Measurements from ENCODE around the gene IGIP.

The IGIP gene

DNA sequence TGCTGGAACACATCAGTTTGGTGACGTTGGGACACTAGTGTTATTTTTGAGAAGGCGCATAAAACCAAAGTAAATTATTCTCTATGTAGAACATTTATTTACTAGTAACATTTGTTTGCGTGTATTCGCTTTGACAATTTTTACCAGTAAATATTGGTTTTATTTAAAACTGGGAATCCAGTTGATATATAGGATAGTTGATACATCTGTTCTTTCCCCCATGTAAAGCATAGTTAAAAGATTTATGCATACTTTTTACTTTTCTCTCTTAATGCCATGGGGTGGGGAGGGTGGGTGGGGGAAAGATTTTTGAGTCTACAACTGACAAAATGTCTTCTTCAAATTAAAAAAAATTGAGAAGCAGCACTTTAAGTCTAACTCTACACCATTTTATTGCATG, at the start of gene IGIP:
TSS of gene IGIP (plus strand) at position 301 of the 400 bp plus-strand sequence. CDS start 2,540 bp downstream, outside the sequence.
- in situ Hi-C loops (cut with MboI; ENCODE audit: low sequenced_read_pairs), result no loop called here

- in situ Hi-C loops (cut with MboI; ENCODE audit: low sequenced_read_pairs), result no loop called here
Measured at GRCh38 chr5:140076142-140076541, 49.6 kb upstream of the IGIP start.

GRCh38 chr5:140076788-140077187, 48.9 kb upstream of the IGIP start:
- in situ Hi-C loops (cut with MboI; ENCODE audit: low sequenced_read_pairs), result no loop called here

- in situ Hi-C loops (cut with MboI; ENCODE audit: low sequenced_read_pairs), result no loop called here
Measured at GRCh38 chr5:140083120-140083519, 42.6 kb upstream of the IGIP start.

DNA sequence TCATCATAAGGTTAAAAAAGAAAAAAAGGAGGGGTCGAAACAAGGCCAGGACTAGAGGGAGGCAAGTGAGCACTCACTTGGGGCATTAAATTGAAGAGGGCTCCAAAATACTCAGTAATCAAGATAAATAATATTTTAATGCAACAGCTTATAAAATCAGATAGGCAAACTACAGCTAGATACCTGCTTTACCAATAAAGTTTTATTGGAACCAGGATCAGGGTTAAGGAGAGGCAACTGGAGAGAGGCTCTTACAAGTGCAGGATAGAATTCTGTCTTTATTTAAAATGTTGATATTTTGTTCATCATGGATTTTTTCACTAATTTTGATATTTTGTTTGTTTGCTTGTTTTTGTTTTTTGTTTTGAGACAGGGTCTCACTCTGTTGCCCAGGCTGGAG, 42.1 kb upstream of the IGIP start:
- in situ Hi-C loops (cut with MboI; ENCODE audit: low sequenced_read_pairs), result no loop called here

GRCh38 chr5:140084541-140084940, 41.2 kb upstream of the IGIP start:
- in situ Hi-C loops (cut with MboI; ENCODE audit: low sequenced_read_pairs), result no loop called here

GRCh38 chr5:140090251-140090650, 35.5 kb upstream of the IGIP start:
- in situ Hi-C loops (cut with MboI; ENCODE audit: low sequenced_read_pairs), result no loop called here

DNA sequence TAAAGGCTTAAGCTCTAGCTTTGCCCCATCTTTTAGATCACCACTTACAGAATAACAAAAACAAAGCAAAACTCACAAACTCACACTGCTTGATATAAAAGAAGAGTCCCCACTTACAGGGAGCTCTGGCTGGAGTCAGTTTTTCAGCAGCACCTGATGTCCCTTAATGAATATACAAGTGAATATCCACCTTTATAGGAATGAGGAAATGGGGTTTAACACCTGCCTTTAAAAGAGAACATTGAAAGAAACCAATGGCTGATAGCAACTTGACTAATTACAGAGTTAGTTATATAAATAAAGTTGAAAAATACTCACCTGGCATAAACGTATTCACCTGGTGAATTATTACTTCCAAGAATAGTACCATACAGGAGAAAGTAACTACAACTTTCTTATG, 32.6 kb upstream of the IGIP start:
- in situ Hi-C loops (cut with MboI; ENCODE audit: low sequenced_read_pairs), result no loop called here

DNA sequence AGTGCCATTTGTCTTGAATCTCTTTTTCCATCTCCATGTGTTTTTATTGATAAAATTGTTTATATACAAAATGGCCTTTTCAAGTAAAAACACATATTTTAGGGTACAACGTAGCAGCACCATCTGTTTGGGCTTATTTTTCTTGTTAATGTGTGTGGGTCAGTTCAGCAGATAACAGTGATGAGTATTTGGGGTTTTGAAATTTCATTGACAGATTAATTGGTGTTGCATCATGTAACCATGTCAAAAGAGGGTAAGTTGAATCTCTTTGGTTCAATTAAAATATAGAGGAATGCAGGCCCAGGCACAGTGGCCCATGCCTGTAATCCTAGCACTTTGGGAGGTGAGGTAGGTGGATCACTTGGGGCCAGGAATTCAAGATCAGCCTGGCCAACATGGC, 31.9 kb upstream of the IGIP start:
- in situ Hi-C loops (cut with MboI; ENCODE audit: low sequenced_read_pairs), result no loop called here

DNA sequence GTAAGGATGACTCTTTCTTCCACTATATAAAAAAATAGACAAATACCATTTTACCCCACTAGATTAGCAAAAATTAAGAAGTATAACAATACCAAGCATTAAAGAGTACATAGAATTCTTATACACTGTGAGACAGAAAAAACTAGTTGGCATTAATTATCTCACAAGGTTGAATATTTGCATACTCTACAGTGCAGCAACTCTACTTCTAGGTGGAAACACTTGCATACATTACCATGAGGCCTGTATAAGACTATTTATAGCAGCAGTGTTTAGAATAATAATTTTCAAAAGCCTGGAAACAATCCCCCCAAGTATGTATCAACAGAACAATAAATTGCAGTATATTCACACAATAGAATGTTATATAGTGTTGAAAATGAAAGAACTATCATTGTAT, 30.8 kb upstream of the IGIP start:
- in situ Hi-C loops (cut with MboI; ENCODE audit: low sequenced_read_pairs), result no loop called here

GRCh38 chr5:140101179-140101578, 24.6 kb upstream of the IGIP start:
- in situ Hi-C loops (cut with MboI; ENCODE audit: low sequenced_read_pairs), result no loop called here

GRCh38 chr5:140103154-140103553, 22.6 kb upstream of the IGIP start:
- in situ Hi-C loops (cut with MboI; ENCODE audit: low sequenced_read_pairs), result no loop called here

- in situ Hi-C loops (cut with MboI; ENCODE audit: low sequenced_read_pairs), result no loop called here
Measured at GRCh38 chr5:140104100-140104499, 21.6 kb upstream of the IGIP start.

- in situ Hi-C loops (cut with MboI; ENCODE audit: low sequenced_read_pairs), result no loop called here
Measured at GRCh38 chr5:140106101-140106500, 19.6 kb upstream of the IGIP start.

DNA sequence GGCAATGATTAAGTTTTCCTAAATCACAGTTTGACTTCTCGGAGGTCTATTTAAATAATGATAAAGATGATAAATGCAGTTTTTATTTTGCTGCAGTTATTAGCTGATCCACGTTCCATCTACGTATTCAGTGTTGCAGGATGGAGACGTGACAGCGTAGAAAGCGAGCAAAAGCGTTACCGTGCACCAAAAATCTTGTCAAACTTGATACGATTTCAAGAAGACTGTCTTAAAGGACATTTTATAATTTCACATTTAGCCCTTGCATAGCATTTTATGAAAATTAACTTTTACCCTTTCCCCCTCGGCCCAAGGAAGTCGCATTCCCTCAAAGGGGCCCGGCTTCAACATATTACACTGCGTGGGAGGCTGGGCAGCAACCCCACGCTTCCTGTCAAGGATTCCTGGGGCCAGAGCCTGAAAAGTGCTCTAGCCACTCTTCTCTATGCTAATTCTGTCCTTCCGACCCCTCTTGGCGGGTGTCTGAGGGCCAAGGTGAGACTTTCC, 18.9 kb upstream of the IGIP start:
- in situ Hi-C loops (cut with MboI; ENCODE audit: low sequenced_read_pairs), result no loop called here

DNA sequence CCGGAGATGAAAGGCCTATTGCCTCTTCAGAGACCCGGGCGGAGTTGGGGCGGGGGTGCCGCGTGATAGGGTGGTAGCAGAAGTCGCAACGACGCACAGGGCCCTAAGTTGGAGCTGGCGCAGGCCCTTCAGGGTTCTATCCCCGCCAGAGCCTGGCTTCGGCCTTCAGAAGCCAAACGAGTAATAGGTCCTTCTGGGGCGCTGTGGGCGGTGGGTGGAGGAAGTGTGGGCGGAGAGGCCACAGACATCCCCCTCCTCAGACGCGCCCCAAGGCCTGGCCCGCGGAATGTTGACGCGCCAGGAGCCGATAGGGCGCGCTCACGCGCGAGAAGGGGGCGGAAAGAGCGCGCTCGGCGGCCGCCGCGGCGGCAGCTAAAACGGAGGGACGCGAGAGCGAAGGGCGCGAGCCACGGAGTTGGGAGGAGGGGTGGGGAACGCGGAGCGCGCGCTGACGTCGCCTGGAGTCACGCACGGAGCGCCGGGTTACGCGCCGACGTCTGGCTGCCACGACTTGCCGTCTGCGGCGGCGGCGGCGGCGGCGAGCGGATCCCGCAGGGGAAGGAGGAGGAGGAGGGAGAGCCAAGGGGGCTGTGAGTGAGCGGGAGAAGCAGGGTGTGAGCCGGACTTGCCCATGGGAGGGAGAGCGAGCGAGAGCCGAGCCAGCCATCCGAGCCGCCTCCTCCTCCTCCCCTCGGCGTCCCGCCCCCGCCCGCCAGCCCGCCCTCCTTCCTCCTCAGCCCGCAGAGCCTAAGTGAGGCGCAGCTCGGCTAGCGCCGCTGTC, 18.2 kb upstream of the IGIP start:
- in situ Hi-C loops (cut with MboI; ENCODE audit: low sequenced_read_pairs), result no loop called here

- in situ Hi-C loops (cut with MboI; ENCODE audit: low sequenced_read_pairs), result no loop called here
Measured at GRCh38 chr5:140108093-140109017, 17.4 kb upstream of the IGIP start.

- in situ Hi-C loops (cut with MboI; ENCODE audit: low sequenced_read_pairs), result no loop called here
Measured at GRCh38 chr5:140109018-140109758, 16.5 kb upstream of the IGIP start.

GRCh38 chr5:140109759-140110645, 15.7 kb upstream of the IGIP start:
- in situ Hi-C loops (cut with MboI; ENCODE audit: low sequenced_read_pairs), result no loop called here

GRCh38 chr5:140110646-140110957, 15.1 kb upstream of the IGIP start:
- in situ Hi-C loops (cut with MboI; ENCODE audit: low sequenced_read_pairs), result no loop called here
